GM23338 (cell line): ENCODE measurements around the gene ARHGAP19.

Experiments used
- EZH2 ChIP-seq: fragments of 200-600 bp; sonication (generic); IDR thresholded peaks from one replicate; pipeline ENCODE4 v1.8.0; 2017; ENCODE audit warnings: antibody characterized with exemption, mild to moderate bottlenecking, low read depth; ENCODE audit not compliant: unreplicated experiment
- EZH2phosphoT487 ChIP-seq: fragments of 200-600 bp; sonication (generic); IDR thresholded peaks from one replicate; pipeline ENCODE4 v1.8.1; 2018; ENCODE audit warnings: antibody characterized with exemption; ENCODE audit not compliant: unreplicated experiment
- TF ChIP-seq, protein P1 (sequence below), 2 experiments: fragments of 200-600 bp in 1 of 2; sonication (generic) in 1 of 2; conservative IDR thresholded peaks; 2 replicates each; pipeline versions ENCODE4 v1.5.1 to v1.6.1; 2016 to 2017; ENCODE audit warnings: antibody characterized with exemption in 2 of 2, low read depth in 2 of 2, mild to moderate bottlenecking in 2 of 2, moderate library complexity in 1 of 2

DNA sequence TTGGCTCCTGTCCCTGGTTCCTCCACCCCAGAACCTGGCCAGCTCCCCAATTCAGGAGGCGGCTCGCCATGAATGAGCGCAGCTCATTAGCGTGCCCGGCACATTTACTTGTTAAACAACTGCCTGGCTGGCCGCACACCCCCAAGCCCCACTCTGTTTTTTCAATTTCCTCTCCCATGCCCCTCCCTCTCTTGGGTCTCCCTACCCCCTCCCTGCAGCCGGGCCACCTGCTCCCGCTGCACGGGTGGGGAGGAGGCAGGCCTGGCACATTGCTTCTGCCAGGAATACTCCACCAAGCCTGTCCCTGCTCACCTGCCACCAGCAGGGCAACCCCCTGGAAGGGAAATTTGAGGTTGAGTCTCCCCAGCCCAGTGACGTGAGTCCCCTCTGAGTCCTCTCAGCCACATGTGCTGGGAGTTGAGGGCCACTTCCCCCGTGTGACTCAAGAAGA is 104.2 kb downstream of the ARHGAP19 start:
- TF ChIP-seq, protein P1, sequence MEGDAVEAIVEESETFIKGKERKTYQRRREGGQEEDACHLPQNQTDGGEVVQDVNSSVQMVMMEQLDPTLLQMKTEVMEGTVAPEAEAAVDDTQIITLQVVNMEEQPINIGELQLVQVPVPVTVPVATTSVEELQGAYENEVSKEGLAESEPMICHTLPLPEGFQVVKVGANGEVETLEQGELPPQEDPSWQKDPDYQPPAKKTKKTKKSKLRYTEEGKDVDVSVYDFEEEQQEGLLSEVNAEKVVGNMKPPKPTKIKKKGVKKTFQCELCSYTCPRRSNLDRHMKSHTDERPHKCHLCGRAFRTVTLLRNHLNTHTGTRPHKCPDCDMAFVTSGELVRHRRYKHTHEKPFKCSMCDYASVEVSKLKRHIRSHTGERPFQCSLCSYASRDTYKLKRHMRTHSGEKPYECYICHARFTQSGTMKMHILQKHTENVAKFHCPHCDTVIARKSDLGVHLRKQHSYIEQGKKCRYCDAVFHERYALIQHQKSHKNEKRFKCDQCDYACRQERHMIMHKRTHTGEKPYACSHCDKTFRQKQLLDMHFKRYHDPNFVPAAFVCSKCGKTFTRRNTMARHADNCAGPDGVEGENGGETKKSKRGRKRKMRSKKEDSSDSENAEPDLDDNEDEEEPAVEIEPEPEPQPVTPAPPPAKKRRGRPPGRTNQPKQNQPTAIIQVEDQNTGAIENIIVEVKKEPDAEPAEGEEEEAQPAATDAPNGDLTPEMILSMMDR (conservative IDR thresholded peaks at IDR 0.05; ENCODE audit: low read depth in 2 of 2) = no peak
- TF ChIP-seq EZH2 (no peak), EZH2phosphoT487 (no peak)
